Type B pancreatic cell (in vitro differentiated cells): Measurements from ENCODE around the gene RNF40. TPM values are rescaled to one million over a fixed set of nuclear protein-coding genes. Genes with fewer than 3 reads are reported as not detected.

Source experiments
- DNase-seq: peaks from one replicate; pipeline ENCODE4 v3.0.0; 2021; ENCODE audit warnings: mixed read lengths; ENCODE audit not compliant: unreplicated experiment; ENCODE audit errors: extremely low spot score
- H3K27ac Mint-ChIP-seq: 2 replicates; pipeline ENCODE4 v1.8.0; 2021; ENCODE audit warnings: mild to moderate bottlenecking, mixed read lengths
- H3K27me3 Mint-ChIP-seq: 2 replicates; pipeline ENCODE4 v1.8.0; 2021; ENCODE audit warnings: mixed read lengths
- H3K36me3 Mint-ChIP-seq: 2 replicates; pipeline ENCODE4 v1.8.0; 2021; ENCODE audit warnings: mixed read lengths
- H3K4me1 Mint-ChIP-seq: one replicate; pipeline ENCODE4 v1.8.0; 2021; ENCODE audit warnings: mixed read lengths; ENCODE audit not compliant: unreplicated experiment
- H3K4me3 Mint-ChIP-seq: 2 replicates; pipeline ENCODE4 v1.8.0; 2021; ENCODE audit warnings: mild to moderate bottlenecking, mixed read lengths
- H3K9me3 Mint-ChIP-seq: 2 replicates; pipeline ENCODE4 v1.8.0; 2021; ENCODE audit warnings: mixed read lengths
- CTCF ChIP-seq: fragments of 200-600 bp; sonication (generic); conservative IDR thresholded peaks from 2 replicates; pipeline ENCODE4 v1.5.0; 2021; ENCODE audit warnings: antibody characterized with exemption, mild to moderate bottlenecking
- total RNA-seq: library from RNA; stranded (reverse); gene quantifications from 2 replicates; pipeline ENCODE4 v1.2.1, GENCODE V29; 2021; ENCODE audit warnings: low replicate concordance

Gene RNF40
- total RNA-seq, 1 donor from 2014 or later: 131 TPM

- Mint-ChIP-seq H3K36me3 (peaks cover 36% of the 10 kb centered on the region), H3K4me3 (no peak overlapping the region), H3K4me1 (peaks cover 13% of the 10 kb centered on the region), H3K9me3 (no peaks in the 10 kb centered on the region), H3K27me3 (no peaks in the 10 kb centered on the region), H3K27ac (peak overlapping the region; percentile 59)
- no peak for TF ChIP-seq CTCF
- no peak for DNase-seq
Observed at GRCh38 chr16:30737794-30738648, 24.1 kb upstream of the RNF40 start.

DNA sequence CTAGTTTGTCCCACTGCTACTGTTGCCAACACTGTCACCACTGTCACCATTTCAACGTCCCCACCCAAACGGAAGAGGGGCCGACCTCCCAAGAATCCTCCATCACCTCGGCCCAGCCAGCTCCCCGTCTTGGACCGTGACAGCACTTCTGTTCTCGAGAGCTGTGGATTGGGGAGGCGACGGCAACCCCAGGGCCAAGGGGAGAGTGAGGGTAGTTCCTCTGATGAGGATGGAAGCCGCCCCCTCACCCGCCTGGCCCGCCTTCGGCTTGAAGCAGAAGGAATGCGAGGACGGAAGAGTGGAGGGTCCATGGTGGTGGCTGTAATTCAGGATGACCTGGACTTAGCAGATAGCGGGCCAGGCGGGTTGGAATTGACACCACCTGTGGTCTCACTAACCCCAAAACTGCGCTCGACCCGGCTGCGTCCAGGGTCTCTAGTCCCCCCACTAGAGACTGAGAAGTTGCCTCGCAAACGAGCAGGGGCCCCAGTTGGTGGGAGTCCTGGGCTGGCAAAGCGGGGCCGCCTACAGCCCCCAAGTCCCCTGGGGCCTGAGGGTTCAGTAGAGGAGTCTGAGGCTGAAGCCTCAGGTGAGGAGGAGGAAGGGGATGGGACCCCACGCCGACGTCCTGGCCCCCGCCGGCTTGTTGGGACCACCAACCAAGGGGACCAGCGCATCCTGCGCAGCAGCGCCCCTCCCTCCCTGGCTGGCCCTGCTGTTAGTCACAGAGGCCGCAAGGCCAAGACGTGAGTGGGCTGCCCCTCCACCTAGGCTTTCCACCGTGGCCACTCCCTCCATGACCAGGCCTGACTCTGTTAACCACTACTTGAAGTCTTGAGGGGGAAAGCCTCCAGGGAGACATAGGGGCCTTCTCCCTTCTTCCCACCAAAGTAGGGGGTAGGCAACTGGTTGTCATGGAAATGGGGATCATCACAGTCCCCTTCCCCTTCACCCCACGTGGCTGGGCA, 22.9 kb upstream of the RNF40 start:
- peaks cover 39% of the 10 kb centered on the region for H3K36me3 Mint-ChIP-seq
- no peak overlapping the region for H3K4me3 Mint-ChIP-seq
- TF ChIP-seq CTCF: no peak
- no peaks in the 10 kb centered on the region for H3K27me3 Mint-ChIP-seq
- DNase-seq: no peak
- peaks cover 13% of the 10 kb centered on the region for H3K4me1 Mint-ChIP-seq
- no peaks in the 10 kb centered on the region for H3K9me3 Mint-ChIP-seq
- no peak overlapping the region for H3K27ac Mint-ChIP-seq

- peaks cover 40% of the 10 kb centered on the region for H3K36me3 Mint-ChIP-seq
- H3K4me1 Mint-ChIP-seq: peaks cover 13% of the 10 kb centered on the region
- peak overlapping the region; percentile 84 for H3K4me3 Mint-ChIP-seq
- no peaks in the 10 kb centered on the region for H3K9me3 Mint-ChIP-seq
- TF ChIP-seq CTCF: no peak
- H3K27ac Mint-ChIP-seq: peak overlapping the region; percentile 98
- no peak for DNase-seq
- no peaks in the 10 kb centered on the region for H3K27me3 Mint-ChIP-seq
Observed at GRCh38 chr16:30740364-30741251, 21.5 kb upstream of the RNF40 start.

DNA sequence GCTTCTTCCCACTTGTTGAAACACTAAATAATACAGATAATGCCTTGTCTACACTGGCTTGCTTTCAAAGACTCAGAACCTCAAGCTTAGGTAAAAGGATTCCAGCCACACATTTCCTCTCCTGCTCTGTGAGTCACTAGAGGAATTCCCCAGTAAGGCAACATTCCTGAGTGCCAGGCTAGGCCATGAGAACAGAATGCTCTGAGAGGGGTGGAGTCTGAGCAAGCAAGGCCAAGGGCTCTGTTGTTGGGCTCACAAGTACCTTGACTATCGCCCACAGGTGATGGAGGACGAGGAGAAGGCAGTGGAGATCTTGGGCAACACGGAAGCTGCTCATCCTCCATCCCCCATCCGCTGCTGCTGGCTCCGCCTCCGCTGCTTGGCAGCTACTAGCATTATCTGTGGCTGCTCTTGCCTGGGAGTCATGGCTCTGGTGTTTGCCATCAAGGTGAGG, 20.6 kb upstream of the RNF40 start:
- no peaks in the 10 kb centered on the region for H3K9me3 Mint-ChIP-seq
- peaks cover 35% of the 10 kb centered on the region for H3K36me3 Mint-ChIP-seq
- TF ChIP-seq CTCF: no peak
- no peaks in the 10 kb centered on the region for H3K27me3 Mint-ChIP-seq
- peak overlapping the region; percentile 84 for H3K4me3 Mint-ChIP-seq
- H3K27ac Mint-ChIP-seq: peak overlapping the region; percentile 98
- no peak for DNase-seq
- H3K4me1 Mint-ChIP-seq: peaks cover 13% of the 10 kb centered on the region

GRCh38 chr16:30743716-30744115, 18.4 kb upstream of the RNF40 start:
- Mint-ChIP-seq H3K36me3 (peaks cover 29% of the 10 kb centered on the region), H3K4me3 (peak overlapping the region; percentile 18), H3K9me3 (no peaks in the 10 kb centered on the region), H3K27me3 (no peaks in the 10 kb centered on the region), H3K27ac (peak overlapping the region; percentile 75), H3K4me1 (peaks cover 13% of the 10 kb centered on the region)
- TF ChIP-seq CTCF: no peak
- DNase-seq: no peak
